Glomerular endothelial cell (primary cell): ENCODE measurements around the gene FOXQ1. TPM values are rescaled to one million over a fixed set of nuclear protein-coding genes. Genes with fewer than 3 reads are reported as not detected.

Source experiments
- DNase-seq: peaks from one replicate; pipeline ENCODE4 v3.0.0-alpha.2; 2011; ENCODE audit warnings: low read depth, low spot score; ENCODE audit errors: extremely low read depth
- total RNA-seq: library from RNA; depleted of rRNA; stranded (reverse); fragments of >200 nt; gene quantifications from 2 replicates; pipeline ENCODE4 v1.2.3, GENCODE V29; 2015

Gene FOXQ1, protein sequence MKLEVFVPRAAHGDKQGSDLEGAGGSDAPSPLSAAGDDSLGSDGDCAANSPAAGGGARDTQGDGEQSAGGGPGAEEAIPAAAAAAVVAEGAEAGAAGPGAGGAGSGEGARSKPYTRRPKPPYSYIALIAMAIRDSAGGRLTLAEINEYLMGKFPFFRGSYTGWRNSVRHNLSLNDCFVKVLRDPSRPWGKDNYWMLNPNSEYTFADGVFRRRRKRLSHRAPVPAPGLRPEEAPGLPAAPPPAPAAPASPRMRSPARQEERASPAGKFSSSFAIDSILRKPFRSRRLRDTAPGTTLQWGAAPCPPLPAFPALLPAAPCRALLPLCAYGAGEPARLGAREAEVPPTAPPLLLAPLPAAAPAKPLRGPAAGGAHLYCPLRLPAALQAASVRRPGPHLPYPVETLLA
- not detected in 2 replicates for total RNA-seq

DNA sequence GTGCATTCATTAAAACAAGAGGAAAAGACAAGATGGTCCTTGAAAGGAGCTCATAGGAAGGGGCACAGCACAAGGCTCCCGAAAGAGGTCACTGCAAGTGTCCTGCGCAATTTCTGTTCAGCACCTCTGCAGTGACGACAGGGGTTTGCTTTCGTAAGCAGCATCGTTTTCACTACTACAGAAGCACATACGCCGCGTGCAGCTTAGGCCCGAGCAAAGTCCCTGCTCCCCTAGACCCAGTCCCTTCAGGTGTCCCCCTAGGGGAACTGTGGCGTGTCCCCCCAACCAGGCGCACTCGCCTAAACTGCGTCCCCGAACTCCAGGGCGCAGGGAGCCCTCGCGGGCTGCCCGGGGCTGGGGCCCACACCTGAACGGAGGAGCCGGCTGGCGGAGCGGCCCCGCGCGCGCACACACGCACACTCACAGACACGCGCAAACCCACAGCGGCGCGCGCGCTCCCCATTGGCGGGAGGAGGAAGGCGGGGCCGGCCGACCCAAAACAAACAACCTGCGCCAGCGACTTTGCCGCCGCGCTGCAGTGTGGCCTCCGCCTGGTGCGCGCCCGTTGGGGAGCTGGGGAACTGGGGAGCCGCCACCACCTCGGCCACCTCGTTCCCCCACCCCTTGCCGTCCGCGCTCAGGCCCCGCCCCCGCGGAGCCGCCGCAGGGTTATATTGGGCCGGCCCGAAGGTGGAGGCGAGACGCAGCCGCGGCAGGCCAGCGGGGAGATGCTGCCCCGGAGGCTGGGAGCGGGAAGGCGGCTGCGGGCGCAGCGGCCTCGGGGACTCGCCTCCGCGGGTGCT lies at the start of gene FOXQ1:
FOXQ1 (plus strand) TSS at position 699 of the 803 bp plus-strand sequence. CDS start 607 bp downstream, outside the sequence.
- no peak for DNase-seq

DNA sequence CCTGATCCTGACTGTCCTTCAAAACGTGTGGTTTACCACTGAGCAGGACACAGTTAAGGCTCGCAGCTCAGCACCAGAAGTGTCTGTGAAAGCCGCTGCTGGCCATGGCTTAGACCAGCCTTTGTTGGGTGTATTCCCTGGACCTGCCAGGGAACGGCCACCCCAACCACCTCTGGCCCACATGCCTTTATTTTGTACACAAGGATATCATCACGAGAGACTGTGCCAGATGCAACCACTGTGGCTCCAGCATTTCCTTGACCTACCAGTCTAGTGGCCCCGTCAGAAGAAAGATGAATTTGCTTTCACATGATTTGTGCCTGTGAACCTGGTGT lies 49.2 kb upstream of the FOXQ1 start:
- no peak for DNase-seq

DNA sequence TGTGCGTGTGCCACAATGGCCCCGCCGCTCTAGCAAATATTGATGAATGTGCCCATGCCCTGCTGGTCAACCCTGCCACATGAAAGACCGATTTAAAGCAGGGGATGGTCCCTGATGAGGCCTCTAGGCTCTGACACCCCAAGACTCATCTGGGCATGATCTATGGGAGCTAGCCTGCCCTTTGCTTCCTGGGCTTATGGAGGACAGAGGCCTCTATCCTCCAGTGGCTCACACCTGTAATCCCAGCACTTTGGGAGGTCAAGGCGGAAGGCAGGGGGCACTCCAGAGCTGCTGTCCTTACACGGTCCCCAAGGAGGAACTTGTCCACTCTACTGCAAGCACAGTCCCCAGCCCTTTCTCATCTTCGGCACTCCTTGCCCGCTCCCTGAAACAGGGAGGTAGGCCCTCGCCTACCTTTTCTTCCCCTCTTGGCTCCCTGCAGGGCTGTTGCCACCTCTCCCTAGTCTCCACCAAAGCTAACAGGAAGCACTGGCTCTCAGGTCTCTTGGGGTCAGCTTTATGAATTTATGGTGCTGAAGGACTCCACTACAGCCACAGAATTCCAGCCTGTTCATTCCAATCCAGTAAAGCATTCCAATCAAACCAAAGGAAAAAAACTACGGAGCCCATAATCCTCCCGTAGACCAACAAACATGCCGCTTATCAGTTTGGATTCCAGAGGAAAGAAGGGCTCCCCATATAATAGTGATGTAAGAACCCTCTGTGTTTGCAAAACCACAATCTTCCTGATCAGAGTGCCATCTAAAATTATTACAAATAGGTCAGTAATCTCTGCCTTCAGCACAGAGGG lies 48.7 kb upstream of the FOXQ1 start:
- no peak for DNase-seq

DNA sequence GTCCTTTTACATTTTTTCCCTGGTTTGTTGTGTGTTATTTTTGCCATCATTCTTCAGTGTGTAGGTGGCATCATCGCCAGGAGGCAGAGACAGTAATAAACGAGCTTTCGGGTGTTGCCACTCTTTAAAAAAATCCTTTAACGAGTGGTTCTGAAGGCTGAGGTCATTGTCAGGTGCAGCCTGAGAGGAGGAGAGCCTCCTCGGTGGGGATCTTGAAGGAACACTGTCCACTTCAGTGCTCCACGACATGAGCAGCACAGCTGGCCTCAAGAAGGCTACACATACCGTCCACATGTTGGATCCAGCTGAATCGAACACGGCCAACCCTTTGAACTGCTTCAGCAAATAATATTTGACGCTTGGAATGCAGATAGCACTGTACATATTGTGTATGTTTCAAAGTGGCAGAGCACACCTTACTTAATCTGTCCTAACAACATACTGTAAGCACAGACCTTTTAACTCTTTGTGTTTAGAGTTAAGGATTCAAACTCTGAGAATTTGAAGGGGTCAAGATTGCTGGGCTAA lies 48.0 kb upstream of the FOXQ1 start:
- DNase-seq, result no peak

DNA sequence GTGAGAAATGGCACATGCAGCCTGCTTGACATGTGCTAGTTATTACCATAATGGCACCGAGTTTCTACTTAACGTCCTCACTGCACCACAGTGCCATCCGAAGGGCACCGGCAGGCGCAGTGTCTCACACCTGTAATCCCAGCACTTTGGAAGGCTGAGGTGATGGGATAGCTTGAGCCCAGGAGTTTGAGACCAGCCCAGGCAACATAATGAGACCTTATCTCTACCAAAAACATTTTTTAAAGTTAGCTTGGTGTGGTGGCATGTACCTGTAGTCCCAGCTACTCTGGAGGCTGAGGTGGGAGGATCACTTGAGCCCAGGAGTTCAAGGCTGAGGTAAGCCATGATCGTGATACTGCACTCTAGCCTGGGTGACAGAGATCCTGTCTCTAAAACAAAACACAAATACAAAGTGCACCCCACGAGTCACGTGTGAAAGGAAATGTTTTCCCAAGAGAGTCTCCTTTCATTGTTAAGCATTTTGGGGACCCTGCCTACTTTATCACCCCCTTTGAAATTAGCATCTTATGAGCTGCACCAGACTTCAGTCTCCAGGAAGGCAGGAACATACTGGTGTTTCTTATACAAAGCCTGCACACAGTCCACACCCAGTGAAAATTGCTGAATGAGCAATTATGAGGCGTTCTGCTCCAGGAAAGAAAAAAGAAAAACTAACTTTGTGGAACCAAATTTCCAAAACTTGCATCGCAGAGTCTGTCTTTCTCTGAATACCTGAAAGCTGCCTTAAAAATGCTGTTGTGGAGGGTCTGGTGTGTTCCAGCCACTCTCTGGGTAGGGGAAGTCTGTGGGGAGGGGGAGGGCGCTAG lies 47.1 kb upstream of the FOXQ1 start:
- DNase-seq, result no peak

DNA sequence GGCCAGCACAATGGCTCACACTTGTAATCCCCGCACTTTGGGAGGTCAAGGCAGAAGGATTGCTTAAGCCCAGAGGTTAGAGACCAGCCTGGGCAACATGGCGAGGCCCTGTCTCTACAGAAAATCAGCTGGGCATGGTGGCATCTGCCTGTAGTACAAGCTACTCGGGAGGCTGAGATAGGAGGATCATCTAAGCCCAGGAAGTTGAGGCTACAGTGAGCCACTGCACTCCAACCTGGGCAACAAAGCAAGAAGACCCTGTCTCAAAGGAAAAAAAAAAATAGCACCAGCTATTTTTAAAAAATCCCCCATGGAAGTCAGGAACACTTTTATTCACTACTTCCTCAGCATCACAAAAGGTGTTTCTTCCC lies 45.2 kb upstream of the FOXQ1 start:
- DNase-seq, result no peak

DNA sequence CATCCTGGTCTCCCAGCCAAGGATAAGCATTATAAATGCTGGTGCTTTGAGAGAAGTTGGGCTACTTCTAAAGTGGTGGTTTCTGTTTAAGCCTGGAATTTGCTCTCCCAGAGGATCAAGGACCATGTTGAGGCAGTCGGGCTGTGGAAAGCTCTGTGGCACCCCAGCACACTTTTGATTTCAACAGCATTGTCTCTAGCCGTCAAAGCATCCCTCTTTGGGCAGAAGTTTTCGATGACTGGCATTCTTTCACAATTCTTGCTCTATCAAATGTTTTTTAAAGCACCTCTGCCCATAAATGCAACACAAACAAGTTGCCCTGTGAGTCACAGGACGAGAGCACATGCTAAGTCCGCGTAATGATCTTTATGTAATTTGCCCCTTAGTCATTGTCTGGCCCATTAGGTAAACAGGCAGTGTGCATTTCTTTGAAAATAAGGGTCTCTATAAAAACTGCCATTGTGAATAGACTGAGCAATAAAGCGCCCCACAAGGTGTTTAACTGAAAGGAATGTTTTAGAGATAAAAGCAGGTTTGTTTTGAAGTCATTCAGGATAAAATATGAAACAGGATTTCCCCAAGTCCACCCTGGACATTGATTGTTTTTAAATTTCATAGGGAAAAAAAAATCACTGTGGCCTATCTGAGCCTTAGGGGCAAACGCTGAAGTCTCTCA lies 44.7 kb upstream of the FOXQ1 start:
- DNase-seq, result no peak

DNA sequence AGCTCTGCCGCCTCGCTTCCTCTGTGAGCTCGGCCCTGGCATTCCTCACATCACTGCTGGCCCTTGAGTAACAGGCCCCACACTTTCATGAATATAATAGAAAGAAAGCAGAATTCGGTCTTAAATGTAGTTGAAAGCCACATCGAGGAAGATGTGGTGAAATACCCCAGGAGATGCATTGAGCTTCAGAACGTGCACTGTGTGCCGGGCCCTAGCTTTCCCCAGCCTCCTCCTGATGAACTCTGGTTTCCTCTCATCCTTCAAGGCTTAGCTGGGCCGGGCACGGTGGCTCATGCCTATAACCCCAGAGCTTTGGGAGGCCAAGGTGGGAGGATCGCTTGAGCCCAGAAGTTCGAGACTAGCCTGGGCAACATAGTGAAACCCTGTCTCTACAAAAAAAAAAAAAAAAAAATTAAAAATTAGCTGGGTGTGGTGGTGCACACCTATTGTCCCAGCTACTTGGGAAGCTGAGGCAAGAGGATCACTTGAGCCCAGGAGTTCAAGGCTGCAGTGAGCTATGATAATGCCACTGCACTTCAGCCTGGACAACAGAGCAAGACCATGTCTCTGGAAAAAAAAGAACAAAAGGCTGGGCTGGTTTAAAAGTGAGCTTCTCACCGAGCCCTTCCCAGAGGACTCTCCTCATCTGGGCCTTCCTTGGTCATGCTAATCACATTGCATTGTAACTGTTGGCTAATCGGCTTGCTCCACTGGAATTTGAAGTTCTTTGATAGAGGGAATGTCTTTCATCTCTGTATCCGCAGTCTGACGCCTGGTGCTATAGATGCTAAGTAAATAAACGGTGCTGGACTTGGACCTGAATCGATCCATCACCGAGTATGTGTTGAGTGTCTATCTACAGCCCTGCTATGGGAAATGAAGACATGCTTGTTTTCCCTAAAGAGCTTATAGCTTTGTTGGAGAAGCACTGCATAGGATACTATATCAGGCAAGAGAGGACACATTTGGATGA lies 43.8 kb upstream of the FOXQ1 start:
- DNase-seq, result no peak

DNA sequence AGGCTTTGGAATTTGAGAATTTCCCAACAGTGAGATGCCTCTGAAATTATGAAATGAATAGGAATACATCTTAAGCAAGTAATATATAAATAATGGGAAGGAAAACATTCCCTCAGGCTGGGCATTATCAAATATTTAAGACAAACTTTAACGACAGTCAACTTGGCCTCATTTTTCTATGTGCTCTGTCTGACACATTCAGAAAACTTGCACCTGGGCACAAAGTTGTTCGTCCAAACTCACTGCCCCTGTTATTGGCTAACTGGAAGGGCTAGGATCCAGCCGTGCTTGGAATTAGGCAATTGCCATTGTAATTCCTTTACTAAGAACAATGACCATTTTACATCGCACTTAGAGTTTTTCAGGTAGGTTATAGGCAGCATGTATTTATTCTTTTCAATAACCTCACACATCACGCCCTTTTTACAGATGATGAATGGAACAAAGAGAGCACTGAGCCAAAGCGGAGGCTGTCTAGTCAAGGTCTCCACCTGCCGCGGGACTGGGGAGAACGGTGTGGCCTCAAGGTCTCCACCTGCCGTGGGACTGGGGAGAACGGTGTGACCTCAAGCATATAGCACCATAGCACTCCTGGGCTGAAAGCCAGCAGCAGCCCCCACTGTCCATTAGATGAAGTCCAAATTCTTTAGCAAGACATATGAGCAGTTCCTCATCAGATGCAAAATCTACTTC lies 40.7 kb upstream of the FOXQ1 start:
- DNase-seq, result no peak

DNA sequence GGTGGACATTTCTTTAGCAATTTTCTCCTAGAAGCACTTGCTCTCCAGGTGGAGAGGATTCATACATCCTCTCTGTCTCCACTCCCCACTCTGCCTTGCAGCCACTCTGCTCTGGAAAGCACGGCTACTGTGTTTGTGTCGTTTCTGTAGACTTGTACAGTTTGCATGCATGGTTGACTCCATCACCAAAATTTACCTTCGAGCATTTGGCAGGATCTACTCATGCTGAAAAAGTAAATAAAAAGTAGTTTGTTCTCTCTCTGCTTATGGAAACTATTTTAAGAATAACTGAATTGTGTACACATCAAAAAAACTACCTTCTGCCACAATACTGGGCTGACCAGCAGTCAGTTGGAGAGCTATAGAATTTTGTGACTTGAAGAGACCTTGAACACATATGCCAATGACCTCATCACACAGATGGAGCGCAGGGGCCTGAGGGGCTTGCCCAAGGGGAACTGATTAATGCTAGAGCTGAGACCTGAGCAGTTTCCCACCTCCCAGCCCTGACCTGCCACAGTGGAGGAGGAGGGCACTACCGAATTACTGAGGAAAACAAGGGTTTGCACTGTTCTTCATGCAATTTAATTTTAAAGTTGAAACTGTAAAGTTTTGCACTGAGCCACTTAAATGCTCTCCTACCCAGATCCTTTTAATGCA lies 33.7 kb upstream of the FOXQ1 start:
- no peak for DNase-seq

DNA sequence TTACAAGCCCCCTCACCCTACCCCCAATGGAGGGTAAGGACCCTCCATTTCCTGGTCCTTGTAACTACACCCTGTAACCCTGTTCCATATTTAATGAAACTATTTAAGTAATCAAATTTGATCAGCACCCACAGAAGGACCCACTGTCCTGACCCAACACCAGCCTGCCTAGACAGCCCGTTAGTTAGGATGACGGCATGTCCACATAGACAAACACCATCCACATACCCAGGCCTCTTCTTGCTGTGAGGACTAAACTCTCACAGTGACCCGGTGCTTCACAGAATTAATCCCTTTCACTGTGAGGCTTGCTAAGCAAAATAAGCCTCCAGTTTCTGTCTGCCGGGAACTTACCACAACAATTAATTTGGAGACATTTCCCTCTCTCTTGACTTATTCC lies 32.8 kb upstream of the FOXQ1 start:
- no peak for DNase-seq

DNA sequence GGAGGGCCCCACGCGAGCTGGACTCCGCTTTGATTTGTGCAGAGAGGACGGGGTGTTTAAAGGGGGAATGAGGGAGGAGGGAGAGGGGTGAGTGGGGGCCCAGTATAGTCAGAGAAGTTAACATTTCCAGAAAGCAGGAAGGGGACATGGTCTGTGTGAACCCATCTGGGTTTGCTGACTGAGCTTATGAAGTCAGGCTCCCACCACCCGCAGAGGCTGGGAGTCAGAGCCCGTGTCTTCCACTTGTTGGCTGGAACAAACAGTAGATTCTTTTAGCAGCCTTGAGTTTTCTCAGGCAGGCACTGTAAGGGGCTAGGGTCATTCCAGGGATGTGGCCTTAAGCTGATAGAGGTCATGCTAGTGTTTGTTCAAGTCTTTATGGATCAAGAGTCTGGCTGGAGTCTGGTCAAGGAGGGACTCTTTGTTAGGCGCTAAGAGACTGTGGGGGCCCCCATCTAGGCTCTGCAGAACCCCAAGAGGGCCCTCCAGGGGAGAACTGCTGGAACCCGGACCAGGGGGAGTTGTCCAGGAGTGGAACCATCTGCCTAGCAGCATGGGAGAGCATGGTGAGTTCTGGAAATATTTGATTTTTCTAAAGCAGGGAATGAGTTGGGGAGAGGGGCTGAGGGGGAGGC lies 31.1 kb upstream of the FOXQ1 start:
- DNase-seq, result no peak

DNA sequence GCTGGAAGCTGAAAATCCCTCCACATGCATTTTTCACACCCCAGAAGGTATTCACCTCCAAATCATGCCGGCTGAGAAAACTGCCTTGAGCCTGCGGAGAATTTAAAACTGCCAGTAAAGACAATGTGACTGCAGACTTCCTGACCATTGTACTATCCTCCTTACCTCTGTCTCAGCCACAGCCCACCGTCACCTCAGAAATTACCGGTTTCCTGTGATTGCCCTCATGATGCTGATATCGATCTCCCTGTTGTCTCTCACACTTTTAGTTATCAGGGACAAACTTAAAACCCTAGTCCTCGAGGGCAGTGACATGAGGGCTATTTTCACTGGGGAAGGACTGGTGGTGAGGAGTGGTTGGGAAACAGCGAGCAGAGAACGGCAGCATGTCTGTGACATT lies 30.2 kb upstream of the FOXQ1 start:
- no peak for DNase-seq

DNA sequence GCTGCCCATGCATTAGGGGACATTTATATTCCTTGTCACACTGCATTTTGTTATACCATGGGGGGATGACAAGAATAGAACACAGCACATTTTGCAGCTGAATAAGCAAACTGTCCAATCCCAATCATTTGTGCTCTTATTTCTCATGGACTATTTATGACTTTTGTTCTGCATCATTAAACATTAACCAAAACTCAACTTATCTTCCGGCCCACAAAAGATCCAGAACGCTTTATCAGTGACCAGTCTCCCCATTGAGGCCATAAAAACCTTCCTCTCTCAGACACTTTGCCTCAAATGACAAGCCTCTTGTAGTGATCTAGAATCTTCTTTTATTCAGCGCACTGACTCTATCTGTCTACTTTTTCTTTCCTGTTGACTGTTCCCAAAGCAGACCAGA lies 28.4 kb upstream of the FOXQ1 start:
- no peak for DNase-seq

DNA sequence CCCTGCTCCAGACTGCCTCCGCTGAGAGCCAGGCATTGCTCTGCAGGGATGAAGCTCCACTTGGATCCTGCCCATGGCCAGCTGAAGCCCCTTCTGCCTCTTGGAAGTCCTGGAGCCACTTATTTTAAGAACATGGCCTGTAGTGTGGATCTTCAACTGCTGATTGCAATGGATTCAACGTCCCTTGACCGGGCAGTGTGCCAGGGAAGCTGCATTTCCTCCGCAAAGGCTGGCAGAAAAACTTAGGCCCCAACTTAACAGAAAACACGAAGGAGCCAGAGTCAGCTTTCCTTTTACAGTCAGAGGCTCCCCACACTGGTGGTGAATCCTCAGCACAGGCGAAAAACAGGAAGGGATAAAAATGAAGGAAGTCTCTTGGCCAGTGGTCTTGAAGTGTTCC lies 26.3 kb upstream of the FOXQ1 start:
- DNase-seq, result no peak

DNA sequence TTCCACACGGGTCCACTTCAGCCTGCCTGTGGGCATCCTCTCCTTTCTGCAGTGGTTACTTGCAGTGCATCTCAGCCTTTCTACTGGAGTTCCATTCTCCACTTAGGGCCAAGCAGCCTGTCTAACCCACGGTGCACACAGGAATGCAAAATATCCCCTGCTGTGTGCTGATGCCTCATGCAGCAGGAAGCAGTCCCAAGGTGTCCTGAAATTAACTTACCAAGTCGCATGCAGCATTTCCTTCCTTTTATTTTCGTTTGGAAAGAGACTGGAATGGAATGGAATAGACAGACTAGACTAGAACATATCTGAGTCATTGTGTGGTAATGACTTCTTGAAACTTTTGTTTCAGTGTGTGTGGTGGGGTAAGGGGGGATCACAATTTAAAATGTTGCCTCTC lies 25.9 kb upstream of the FOXQ1 start:
- DNase-seq, result no peak

DNA sequence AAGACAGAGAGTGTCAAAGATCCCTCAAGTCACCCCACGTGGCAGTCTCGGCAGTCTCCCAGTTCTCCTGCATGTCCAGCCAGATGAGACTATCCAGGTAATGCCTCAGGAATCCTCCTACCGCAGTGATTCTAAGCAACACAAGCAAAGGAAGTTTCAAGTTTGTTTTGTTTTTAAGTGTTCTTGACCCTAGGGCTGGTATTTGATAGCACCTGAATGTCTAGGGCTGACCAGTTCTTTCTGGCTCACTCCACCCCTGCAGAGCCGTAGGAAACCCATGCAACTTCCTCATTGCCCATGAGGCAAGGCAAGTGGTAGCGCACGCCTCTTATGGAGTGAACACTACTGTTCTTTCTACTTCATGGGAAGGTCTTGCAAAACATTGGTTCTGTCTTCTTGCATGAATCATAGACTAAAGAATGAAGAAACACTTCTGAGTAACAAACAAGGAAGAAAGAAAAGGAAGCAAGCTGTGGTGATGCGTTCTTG lies 24.8 kb upstream of the FOXQ1 start:
- DNase-seq, result no peak
